ENCODE data around the gene UBR2. TPM values are rescaled to one million over a fixed set of nuclear protein-coding genes. Genes with fewer than 3 reads are reported as not detected.

UBR2 gene
- total and polyA plus RNA-seq, 2 of the 4 experiments (the other 2 are of a cell fraction): 7.7 to 32.3 TPM

DNA sequence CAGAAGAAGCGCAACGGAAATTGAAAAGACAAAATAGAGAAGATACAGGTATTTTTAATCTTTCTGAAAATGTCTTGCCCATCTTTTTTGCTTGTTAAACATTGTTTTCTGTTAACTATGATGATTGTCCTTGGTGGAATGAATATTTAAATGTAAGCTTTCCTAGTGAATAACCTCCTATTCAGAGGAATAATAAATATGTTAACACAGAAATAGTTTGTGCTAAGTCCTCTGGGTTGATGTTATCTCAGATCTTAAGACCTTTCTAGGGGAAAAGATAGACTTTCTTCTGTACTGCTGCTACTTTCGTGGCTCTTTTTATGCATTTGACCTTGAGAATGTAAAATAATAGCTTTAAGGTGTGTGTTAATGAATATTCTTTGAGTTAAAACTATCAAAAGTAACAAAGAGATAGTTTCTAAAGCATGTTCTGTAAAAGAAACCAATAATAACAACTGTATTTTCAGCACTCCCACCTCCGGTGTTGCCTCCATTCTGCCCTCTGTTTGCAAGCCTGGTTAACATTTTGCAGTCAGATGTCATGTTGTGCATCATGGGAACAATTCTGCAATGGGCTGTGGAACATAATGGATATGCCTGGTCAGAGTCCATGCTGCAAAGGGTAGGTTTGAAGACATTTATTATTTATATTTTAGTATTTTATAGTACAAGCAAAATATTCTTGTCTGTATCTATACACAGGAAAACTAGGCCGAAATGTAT, 88.4 kb downstream of the UBR2 start:
- Histone ChIP-seq H3K56ac (ENCODE audit: extremely low read depth, insufficient read depth, low read length) (no peak overlapping the region), H3K4ac (ENCODE audit: low read depth, low read length) (no peak overlapping the region), H3K14ac (replicated peaks; ENCODE audit: low read depth, low read length) (no peak overlapping the region), H2AK5ac (ENCODE audit: low read depth, low read length) (no peak overlapping the region), H2BK5ac (ENCODE audit: low read depth, low read length, poor library complexity, severe bottlenecking) (no peak overlapping the region), H3K9me3 (ENCODE audit: control insufficient read depth, insufficient read depth, low read length) (no peaks in the 10 kb centered on the region), H3K4me2 (ENCODE audit: low read depth, low read length) (no peak overlapping the region), H3K4me1 (ENCODE audit: control insufficient read depth, insufficient read depth, low read length) (no peaks in the 10 kb centered on the region), H3K9me1 (ENCODE audit: insufficient read depth, low read length) (no peaks in the 10 kb centered on the region), H2AK9ac (replicated peaks; ENCODE audit: low read depth, low read length, poor library complexity) (no peak overlapping the region), H3K18ac (ENCODE audit: low read depth, low read length) (no peak overlapping the region), H2BK20ac (ENCODE audit: low read depth, low read length) (no peak overlapping the region), H4K91ac (ENCODE audit: insufficient read depth, low read depth, low read length) (no peak overlapping the region), H4K20me1 (ENCODE audit: insufficient read depth, low read length) (no peaks in the 10 kb centered on the region), H3K36me3 (ENCODE audit: control insufficient read depth, insufficient read depth, low read length) (peaks cover 32% of the 10 kb centered on the region), H3K4me3 (ENCODE audit: insufficient read depth, low read depth, low read length) (no peak overlapping the region), H3K27ac (ENCODE audit: insufficient read depth, low read length) (no peak overlapping the region), H3K9ac (ENCODE audit: low read depth, low read length) (no peak overlapping the region), H3K27me3 (ENCODE audit: control insufficient read depth, insufficient read depth, low read length) (no peaks in the 10 kb centered on the region), H4K5ac (ENCODE audit: low read depth, low read length) (no peak overlapping the region), H3K23ac (ENCODE audit: low read depth, low read length) (no peak overlapping the region), H2AFZ (replicated peaks; ENCODE audit: low read length, poor library complexity) (no peak overlapping the region), H2BK120ac (ENCODE audit: low read depth, low read length) (no peak overlapping the region), H3K79me1 (ENCODE audit: low read depth in 1 of 2, low read length in 2 of 2) (peaks cover 0 to 8% of the 10 kb centered on the region in 2 experiments; a peak in 2 of 4 replicates), H2BK15ac (ENCODE audit: low read depth, low read length) (no peak overlapping the region), H4K8ac (ENCODE audit: low read depth in 2 of 2, low read length in 2 of 2) (no peak overlapping the region)
- dilution Hi-C loops (cut with HindIII; ENCODE audit: low sequenced_read_pairs, unreplicated experiment): loop anchor here (25.0 kb wide), 1 partner anchor 210 kb away; no protein-coding TSS in a partner anchor
- no peak for TF ChIP-seq SMC3 (IDR thresholded peaks at IDR 0.05; ENCODE audit: low read depth, low read length)
- TF ChIP-seq, protein P1, sequence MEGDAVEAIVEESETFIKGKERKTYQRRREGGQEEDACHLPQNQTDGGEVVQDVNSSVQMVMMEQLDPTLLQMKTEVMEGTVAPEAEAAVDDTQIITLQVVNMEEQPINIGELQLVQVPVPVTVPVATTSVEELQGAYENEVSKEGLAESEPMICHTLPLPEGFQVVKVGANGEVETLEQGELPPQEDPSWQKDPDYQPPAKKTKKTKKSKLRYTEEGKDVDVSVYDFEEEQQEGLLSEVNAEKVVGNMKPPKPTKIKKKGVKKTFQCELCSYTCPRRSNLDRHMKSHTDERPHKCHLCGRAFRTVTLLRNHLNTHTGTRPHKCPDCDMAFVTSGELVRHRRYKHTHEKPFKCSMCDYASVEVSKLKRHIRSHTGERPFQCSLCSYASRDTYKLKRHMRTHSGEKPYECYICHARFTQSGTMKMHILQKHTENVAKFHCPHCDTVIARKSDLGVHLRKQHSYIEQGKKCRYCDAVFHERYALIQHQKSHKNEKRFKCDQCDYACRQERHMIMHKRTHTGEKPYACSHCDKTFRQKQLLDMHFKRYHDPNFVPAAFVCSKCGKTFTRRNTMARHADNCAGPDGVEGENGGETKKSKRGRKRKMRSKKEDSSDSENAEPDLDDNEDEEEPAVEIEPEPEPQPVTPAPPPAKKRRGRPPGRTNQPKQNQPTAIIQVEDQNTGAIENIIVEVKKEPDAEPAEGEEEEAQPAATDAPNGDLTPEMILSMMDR (conservative IDR thresholded peaks at IDR 0.05; ENCODE audit: low read depth, low read length): no peak
- no peak for TF ChIP-seq RAD21 (IDR thresholded peaks at IDR 0.05; ENCODE audit: low read length)
- TF ChIP-seq, protein P2, sequence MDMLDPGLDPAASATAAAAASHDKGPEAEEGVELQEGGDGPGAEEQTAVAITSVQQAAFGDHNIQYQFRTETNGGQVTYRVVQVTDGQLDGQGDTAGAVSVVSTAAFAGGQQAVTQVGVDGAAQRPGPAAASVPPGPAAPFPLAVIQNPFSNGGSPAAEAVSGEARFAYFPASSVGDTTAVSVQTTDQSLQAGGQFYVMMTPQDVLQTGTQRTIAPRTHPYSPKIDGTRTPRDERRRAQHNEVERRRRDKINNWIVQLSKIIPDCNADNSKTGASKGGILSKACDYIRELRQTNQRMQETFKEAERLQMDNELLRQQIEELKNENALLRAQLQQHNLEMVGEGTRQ (IDR thresholded peaks at IDR 0.05; ENCODE audit: low read depth, low read length): no peak
- TF ChIP-seq, protein P3, sequence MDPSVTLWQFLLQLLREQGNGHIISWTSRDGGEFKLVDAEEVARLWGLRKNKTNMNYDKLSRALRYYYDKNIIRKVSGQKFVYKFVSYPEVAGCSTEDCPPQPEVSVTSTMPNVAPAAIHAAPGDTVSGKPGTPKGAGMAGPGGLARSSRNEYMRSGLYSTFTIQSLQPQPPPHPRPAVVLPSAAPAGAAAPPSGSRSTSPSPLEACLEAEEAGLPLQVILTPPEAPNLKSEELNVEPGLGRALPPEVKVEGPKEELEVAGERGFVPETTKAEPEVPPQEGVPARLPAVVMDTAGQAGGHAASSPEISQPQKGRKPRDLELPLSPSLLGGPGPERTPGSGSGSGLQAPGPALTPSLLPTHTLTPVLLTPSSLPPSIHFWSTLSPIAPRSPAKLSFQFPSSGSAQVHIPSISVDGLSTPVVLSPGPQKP (IDR thresholded peaks at IDR 0.05; ENCODE audit: borderline replicate concordance, low read depth, low read length): no peak
- TF ChIP-seq CHD1 (IDR thresholded peaks at IDR 0.05; ENCODE audit: low read depth, low read length): no peak
- no peak for TF ChIP-seq FOS (IDR thresholded peaks at IDR 0.05; ENCODE audit: low read depth, low read length)
- no peak for TF ChIP-seq CEBPB (IDR thresholded peaks at IDR 0.05; ENCODE audit: low read depth, low read length)
- no peak for TF ChIP-seq BHLHE40 (IDR thresholded peaks at IDR 0.05; ENCODE audit: low read depth, low read length)
- no peak for TF ChIP-seq MAFK (IDR thresholded peaks at IDR 0.05; ENCODE audit: low read depth, low read length)
- TF ChIP-seq RCOR1 (IDR thresholded peaks at IDR 0.05; ENCODE audit: insufficient replicate concordance, low read length): no peak
- no peak for TF ChIP-seq MAZ (IDR thresholded peaks at IDR 0.05; ENCODE audit: borderline replicate concordance, low read depth, low read length)
- no peak for TF ChIP-seq MXI1 (IDR thresholded peaks at IDR 0.05; ENCODE audit: borderline replicate concordance, low read depth, low read length)
- TF ChIP-seq RFX5 (IDR thresholded peaks at IDR 0.05; ENCODE audit: low read depth, low read length): no peak
- TF ChIP-seq NFE2L2 (IDR thresholded peaks at IDR 0.05; ENCODE audit: low read depth, low read length): no peak
- no peak for TF ChIP-seq POLR2A (IDR thresholded peaks at IDR 0.05; ENCODE audit: low read depth, low read length)
- no TSS peak for BruUV-seq (replicated peaks)
- WGBS, 2 experiments (ENCODE audit: extremely low coverage in 2 of 2, insufficient read length in 1 of 2): no CpG with 5 or more reads among the region's 5 CpGs
- in situ Hi-C loops (cut with MboI; ENCODE audit: low sequenced_read_pairs): loop anchor here (25.0 kb wide), 1 partner anchor 910 kb away; no protein-coding TSS in a partner anchor
- intact Hi-C loops (cut with micrococcal nuclease): no loop called here
- DNase-seq (no peak), ATAC-seq (ENCODE audit: low read depth) (no peak)
- CTCF ChIA-PET: no interaction called here
- POLR2A ChIA-PET (ENCODE audit: unreplicated experiment): no interaction called here
